Aorta (tissue), 5 donors: ENCODE data around the gene SEC61B. TPM values are rescaled to one million over a fixed set of nuclear protein-coding genes. Genes with fewer than 3 reads are reported as not detected.
A peak's percentile ranks its signal among the peaks of the same experiment; 100 is the strongest.

Experiments
- ATAC-seq: fragments of 200-7000 bp; cut with Tn5 transposase; one replicate; pipeline ENCODE4 v1.9.1; 2022; ENCODE audit warnings: moderate library complexity; ENCODE audit not compliant: low FRiP score
- DNase-seq, 2 donors: peaks; one replicate each; pipeline ENCODE4 v3.0.0-alpha.2; 2020
- H3K27ac ChIP-seq, 2 donors: one replicate each; pipeline ENCODE4 v1.5.1; 2013; ENCODE audit warnings: low read length in 2 of 2, mild to moderate bottlenecking in 2 of 2, moderate library complexity in 2 of 2, control low read depth in 1 of 2, inconsistent platforms in 1 of 2, low read depth in 1 of 2
- H3K27me3 ChIP-seq, 2 donors: one replicate each; pipeline ENCODE4 v1.6.1; 2013; ENCODE audit warnings: control low read depth in 1 of 2, low read length in 1 of 2, mild to moderate bottlenecking in 1 of 2, moderate library complexity in 1 of 2; ENCODE audit not compliant: insufficient read depth in 2 of 2, control insufficient read depth in 1 of 2
- H3K36me3 ChIP-seq, 2 donors: one replicate each; pipeline ENCODE4 v1.6.1; 2013; ENCODE audit warnings: control low read depth in 1 of 2, low read length in 1 of 2, mild to moderate bottlenecking in 1 of 2; ENCODE audit not compliant: insufficient read depth in 2 of 2, control insufficient read depth in 1 of 2
- H3K4me1 ChIP-seq, 2 donors: one replicate each; pipeline ENCODE4 v1.6.1; 2013; ENCODE audit warnings: low read length in 2 of 2, control low read depth in 1 of 2, mild to moderate bottlenecking in 1 of 2, moderate library complexity in 1 of 2; ENCODE audit not compliant: insufficient read depth in 2 of 2, control insufficient read depth in 1 of 2
- H3K4me3 ChIP-seq, 2 donors: one replicate each; pipeline ENCODE4 v1.5.1; 2013; ENCODE audit warnings: low read length in 2 of 2, control low read depth in 1 of 2, mild to moderate bottlenecking in 1 of 2
- H3K9me3 ChIP-seq: one replicate; pipeline ENCODE4 v1.6.1; 2013; ENCODE audit warnings: mild to moderate bottlenecking, low read length; ENCODE audit not compliant: control insufficient read depth
- WGBS, 2 donors: extraction: QIAGEN DNeasy Blood & Tissue Kit; methylation state at CpG; one replicate each; pipeline ENCODE4 v1.1.7; 2013; 5-methylcytosine and 5-hydroxymethylcytosine counted together
- intact Hi-C, 2 donors: fragments of 100-400 bp; cut with DNase I; formaldehyde crosslinking; loops; one replicate each; pipeline versions ENCODE4 v1.14.2 to v1.15.0; 2022
- polyA plus RNA-seq, 2 donors: library from polyadenylated mRNA; stranded (reverse); fragments of 200-250 nt; gene quantifications; one replicate each; pipeline ENCODE4 v1.2.3, GENCODE V29; 2013
- total RNA-seq, 2 donors: library from RNA; stranded (reverse); fragmentation: NEBNext Ultra II Directional; extraction: Animal tissue kit (Norgen Biotek cat#: 25700); gene quantifications; one replicate each; pipeline ENCODE4 v1.2.1, GENCODE V29; 2021
- donor health status: healthy with polysubstance abuse.
- donor health status: Bipolar disorder and iron deficiency.
- donor health status: DM: no; HTN: no; CAD: no.
- donor health status: DM: no; HTN: no; CAD: no.
- donor health status: DM: yes; HTN: yes; CAD: no.

The SEC61B gene
- total and polyA plus RNA-seq, 4 donors: 95.0 to 288 (median 156) TPM

DNA sequence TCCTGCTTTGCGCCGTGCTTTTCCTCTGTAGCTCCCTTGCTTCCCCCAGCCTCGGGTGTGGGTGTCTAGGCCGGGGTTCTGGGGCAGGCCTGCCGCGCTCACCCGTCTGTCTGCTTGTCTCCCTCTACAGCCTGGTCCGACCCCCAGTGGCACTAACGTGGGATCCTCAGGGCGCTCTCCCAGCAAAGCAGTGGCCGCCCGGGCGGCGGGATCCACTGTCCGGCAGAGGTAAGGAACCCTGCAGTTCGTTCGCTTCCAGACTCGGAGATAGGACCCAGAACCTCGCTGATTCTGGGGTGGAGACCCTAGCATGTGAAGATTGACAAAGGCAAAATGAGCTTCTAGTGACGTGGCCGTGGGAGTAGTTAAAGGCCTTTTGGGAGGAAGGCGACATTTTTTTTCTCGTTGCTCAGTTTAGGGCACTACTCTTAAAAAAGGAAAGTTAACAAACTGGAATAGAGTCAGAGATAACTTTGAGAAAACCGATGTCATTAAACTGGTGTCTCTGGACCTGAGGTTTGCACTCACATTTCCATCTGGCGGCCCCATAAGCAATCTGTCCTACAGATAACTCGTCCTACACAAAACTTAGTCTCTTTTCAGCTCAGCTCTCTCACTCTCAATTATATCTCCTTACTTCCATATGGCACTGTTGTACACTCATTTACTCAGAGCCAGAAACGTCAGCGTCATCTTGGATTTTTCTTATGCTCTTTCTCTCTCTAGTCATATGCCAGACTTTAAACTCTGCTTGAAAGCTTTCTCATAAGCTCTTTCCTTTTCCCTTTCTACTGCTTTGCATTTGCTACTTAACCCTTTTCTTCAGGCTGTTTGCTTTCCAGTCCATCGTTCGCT is 561 bp downstream of the SEC61B start:
- peaks cover 0 to 3% of the 10 kb centered on the region in 2 donors for H3K4me1 ChIP-seq

DNA sequence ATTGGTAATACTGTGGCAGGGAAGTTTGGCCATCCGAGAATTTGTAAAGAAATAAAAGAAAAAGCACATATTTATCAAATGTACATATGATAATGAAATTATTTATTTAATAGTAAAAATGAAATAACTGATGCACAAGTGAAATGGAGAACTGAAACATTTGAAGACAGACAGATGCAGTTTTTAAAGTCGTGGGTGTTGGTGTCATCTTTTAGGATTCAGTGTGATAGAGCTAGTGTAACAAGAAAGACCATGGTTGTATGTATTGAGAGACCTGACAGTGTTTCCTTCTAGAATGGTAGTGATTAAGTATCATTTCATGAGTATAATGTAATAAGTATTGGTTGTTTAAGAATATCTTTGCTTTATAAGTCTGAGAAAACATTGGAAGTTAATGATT is 2.4 kb downstream of the SEC61B start:
- Histone ChIP-seq H3K9me3 (no peaks in the 10 kb centered on the region), H3K27me3 (no peaks in the 10 kb centered on the region), H3K36me3 (peaks cover 4 to 8% of the 10 kb centered on the region in 2 donors), H3K4me3 (no peak overlapping the region), H3K27ac (no peak overlapping the region), H3K4me1 (peaks cover 0 to 3% of the 10 kb centered on the region in 2 donors)
- WGBS, 2 donors: 81% methylated on average over 2 of the region's 2 CpGs
- DNase-seq (no peak), ATAC-seq (no peak)
- intact Hi-C loops: loop anchor here in 1 of 2 donors (5.0 kb wide), 1 partner anchor 683 kb away; the partner anchor contains the start of gene STX17

More for the DNA sequence above, 561 bp downstream of the SEC61B start:
- Histone ChIP-seq H3K9me3 (no peaks in the 10 kb centered on the region), H3K27ac (peak overlapping the region; percentile 15 to 68), H3K36me3 (peaks cover 0 to 7% of the 10 kb centered on the region in 2 donors), H3K27me3 (no peaks in the 10 kb centered on the region), H3K4me3 (peak overlapping the region; percentile 62 to 68)
- no peak for DNase-seq
- 5 to 6% methylated on average over 30 of the region's 30 CpGs for WGBS, 2 donors
- intact Hi-C loops: loop anchor here in 1 of 2 donors (5.0 kb wide), 1 partner anchor 685 kb away; the partner anchor contains the start of gene STX17
- no peak for ATAC-seq

DNA sequence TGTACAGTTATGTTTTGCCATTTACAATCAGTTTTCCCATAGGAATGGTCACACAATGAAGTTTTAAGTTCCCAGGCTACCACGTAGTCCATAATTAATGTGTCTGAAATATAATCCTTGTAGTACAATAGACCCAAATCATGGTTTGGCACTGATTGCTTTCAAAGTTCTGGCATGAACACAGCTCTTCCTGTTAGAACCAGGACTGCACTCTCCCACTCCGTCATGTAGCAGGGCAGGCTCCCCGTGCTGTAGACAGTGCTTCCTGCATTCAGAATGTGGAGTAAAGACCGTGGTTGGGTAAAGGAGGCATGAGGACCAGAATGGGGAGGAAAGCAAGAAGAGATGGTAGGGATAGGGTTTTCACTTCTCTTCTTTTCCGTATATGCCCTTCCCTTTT is 4.0 kb downstream of the SEC61B start:
- WGBS, 2 donors: 64 to 76% methylated on average over 5 of the region's 5 CpGs
- no peak for ATAC-seq
- Histone ChIP-seq H3K4me1 (peaks cover 0 to 3% of the 10 kb centered on the region in 2 donors), H3K36me3 (peaks cover 8 to 10% of the 10 kb centered on the region in 2 donors), H3K27ac (no peak overlapping the region), H3K27me3 (no peaks in the 10 kb centered on the region), H3K9me3 (no peaks in the 10 kb centered on the region), H3K4me3 (no peak overlapping the region)
- no peak for DNase-seq
- intact Hi-C loops: no loop called here

DNA sequence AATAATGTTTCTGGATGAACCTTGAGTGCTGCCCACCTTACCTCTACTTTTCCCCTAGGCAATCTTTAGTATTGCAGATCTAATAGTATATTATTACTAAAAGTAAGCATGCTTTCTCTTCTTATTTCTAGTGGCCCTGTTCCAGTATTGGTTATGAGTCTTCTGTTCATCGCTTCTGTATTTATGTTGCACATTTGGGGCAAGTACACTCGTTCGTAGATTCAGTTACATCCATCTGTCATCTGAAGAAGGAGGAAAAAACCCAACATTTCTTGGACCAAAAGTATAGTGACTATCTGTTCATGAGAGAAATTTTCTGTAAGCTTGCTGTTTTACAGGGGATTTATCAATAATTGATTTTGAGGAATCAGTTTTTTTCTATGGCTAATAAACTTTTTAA is 8.1 kb downstream of the SEC61B start:
- no peak overlapping the region for H3K27ac ChIP-seq
- ATAC-seq: no peak
- H3K4me1 ChIP-seq: no peaks in the 10 kb centered on the region
- 76 to 84% methylated on average over 3 of the region's 3 CpGs for WGBS, 2 donors
- intact Hi-C loops: no loop called here
- H3K36me3 ChIP-seq: peaks cover 11 to 16% of the 10 kb centered on the region in 2 donors
- H3K4me3 ChIP-seq: no peak overlapping the region
- no peak for DNase-seq
- no peaks in the 10 kb centered on the region for H3K9me3 ChIP-seq
- no peaks in the 10 kb centered on the region for H3K27me3 ChIP-seq

DNA sequence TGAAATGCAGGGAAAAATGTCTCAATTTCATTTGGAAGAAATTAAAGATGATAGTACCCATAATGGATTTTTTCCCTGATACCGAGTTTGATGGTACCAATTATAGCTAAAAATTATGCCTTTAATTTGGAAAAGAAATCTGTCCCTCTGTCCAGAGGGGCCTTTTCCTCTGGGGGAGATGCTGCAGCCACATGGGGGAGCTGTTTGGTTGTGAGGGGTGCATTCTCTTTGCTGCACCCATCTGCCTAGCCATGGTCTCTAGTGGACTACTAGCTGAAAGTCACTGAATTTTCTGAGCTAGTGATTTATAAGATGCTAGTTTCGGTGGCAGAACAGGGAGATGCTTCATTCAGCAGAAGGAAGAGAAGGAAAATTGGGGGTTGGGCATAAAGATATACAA is 9.6 kb downstream of the SEC61B start:
- H3K27ac ChIP-seq: no peak overlapping the region
- DNase-seq (no peak), ATAC-seq (no peak)
- H3K9me3 ChIP-seq: no peaks in the 10 kb centered on the region
- intact Hi-C loops: no loop called here
- 89 to 90% methylated on average over 2 of the region's 2 CpGs for WGBS, 2 donors
- H3K36me3 ChIP-seq: peaks cover 8 to 16% of the 10 kb centered on the region in 2 donors
- H3K4me1 ChIP-seq: no peaks in the 10 kb centered on the region
- no peak overlapping the region for H3K4me3 ChIP-seq
- H3K27me3 ChIP-seq: no peaks in the 10 kb centered on the region

DNA sequence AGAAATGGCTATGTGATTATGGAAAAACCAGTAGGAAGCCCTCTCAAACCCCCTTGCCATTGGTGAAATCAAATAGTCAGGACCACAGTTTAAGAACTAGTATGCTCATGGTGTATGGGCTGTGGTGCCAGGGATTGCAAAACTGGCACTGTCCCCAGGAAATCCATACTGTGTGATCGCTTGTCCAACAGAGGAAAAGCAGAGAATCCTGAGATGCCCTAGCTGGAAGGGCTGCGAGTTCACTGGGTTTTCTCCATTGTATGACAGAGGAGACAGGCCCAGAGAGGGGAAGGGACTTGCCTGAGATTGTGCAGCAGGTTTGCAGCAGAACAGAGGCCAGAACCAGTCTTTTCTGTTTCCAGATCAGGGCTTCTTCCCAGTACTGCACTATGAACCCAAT is 12.5 kb downstream of the SEC61B start:
- no peaks in the 10 kb centered on the region for H3K4me1 ChIP-seq
- ATAC-seq: no peak
- DNase-seq: no peak
- H3K4me3 ChIP-seq: no peak overlapping the region
- H3K27ac ChIP-seq: no peak overlapping the region
- H3K27me3 ChIP-seq: no peaks in the 10 kb centered on the region
- H3K9me3 ChIP-seq: no peaks in the 10 kb centered on the region
- peaks cover 6 to 15% of the 10 kb centered on the region in 2 donors for H3K36me3 ChIP-seq
- intact Hi-C loops: no loop called here
- 83 to 90% methylated on average over 2 of the region's 2 CpGs for WGBS, 2 donors

DNA sequence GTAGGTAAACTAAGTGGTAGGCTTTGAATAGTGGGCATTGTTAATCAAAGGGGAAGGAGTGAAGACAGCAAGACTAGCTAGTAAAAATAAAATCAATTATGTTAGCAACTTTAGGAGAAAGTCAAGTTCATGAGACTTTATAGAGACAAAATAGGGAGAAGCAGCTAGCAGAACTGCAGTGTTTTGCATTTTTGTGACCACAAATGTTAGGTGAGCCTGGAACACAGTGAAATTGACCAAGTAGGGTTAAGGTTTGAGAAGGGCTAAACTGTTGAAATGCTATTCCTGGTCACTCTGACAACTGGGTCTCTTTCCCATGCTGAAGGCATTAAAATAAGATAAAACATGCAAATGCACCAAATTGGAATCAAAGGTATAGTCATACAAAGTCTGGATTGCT is 13.0 kb downstream of the SEC61B start:
- Histone ChIP-seq H3K27me3 (no peaks in the 10 kb centered on the region), H3K9me3 (no peaks in the 10 kb centered on the region), H3K4me1 (no peaks in the 10 kb centered on the region), H3K4me3 (no peak overlapping the region), H3K36me3 (peaks cover 7 to 15% of the 10 kb centered on the region in 2 donors), H3K27ac (no peak overlapping the region)
- DNase-seq (no peak), ATAC-seq (no peak)
- intact Hi-C loops: no loop called here

DNA sequence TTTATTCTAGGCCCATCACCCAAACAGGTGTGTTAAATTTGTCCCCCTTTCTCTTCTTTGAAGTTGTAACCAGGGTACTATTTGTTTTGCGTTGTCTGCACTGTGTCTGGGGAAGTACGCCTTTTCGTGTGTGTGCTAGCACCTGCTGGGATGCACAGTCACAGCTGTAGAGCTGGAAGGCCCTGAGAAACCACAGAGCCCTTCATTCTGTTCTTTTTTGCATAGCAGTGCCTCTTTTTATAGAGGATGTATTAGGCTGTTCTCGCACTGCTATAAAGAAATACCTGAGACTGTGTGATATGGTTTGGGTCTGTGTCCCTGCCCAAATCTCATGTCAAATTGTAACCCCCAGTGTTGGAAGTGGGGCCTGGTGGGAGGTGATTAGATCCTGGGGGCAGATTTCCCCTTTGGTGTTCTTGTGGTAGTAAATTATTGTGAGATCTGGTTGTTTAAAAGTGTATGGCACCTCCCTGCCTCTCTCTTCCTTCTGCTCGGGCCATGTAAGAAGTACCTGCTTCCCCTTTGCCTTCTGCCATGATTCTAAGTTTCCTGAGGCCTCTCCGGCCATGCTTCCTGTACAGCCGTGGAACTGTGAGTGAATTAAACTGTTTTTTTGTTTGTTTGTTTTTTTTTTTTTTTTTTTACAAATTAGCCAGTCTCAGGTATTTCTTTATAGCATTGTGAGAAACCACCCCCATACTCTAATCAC is 14.0 kb downstream of the SEC61B start:
- intact Hi-C loops: no loop called here
- Histone ChIP-seq H3K9me3 (no peaks in the 10 kb centered on the region), H3K27ac (no peak overlapping the region), H3K36me3 (peaks cover 5 to 11% of the 10 kb centered on the region in 2 donors), H3K4me1 (no peaks in the 10 kb centered on the region), H3K27me3 (no peaks in the 10 kb centered on the region), H3K4me3 (no peak overlapping the region)
- ATAC-seq (no peak), DNase-seq (no peak)
- whole genome bisulfite sequencing, 2 donors: 89 to 91% methylated on average over 7 of the region's 7 CpGs
